HepG2 (cell line): Measurements from ENCODE around the gene SYNE1. TPM values are rescaled to one million over a fixed set of nuclear protein-coding genes. Genes with fewer than 3 reads are reported as not detected.

ENCODE experiments used
- CBX1 ChIP-seq: IDR thresholded peaks from one replicate; pipeline ENCODE4 v1.6.1; 2016; ENCODE audit warnings: antibody characterized with exemption, low read depth
- FOXA3 ChIP-seq: IDR thresholded peaks from 2 replicates; pipeline ENCODE4 v1.6.1; 2016; ENCODE audit warnings: missing genetic modification reagents, missing compliant biosample characterization
- HNF4A ChIP-seq: sonication (generic); formaldehyde crosslinking; IDR thresholded peaks from 2 replicates; pipeline ENCODE4 v1.4.0; 2020; ENCODE audit warnings: missing genetic modification reagents
- MATR3 ChIP-seq: sonication (generic); formaldehyde crosslinking; IDR thresholded peaks from 2 replicates; pipeline ENCODE4 v1.4.0; 2020; ENCODE audit warnings: missing genetic modification reagents
- MLX ChIP-seq: IDR thresholded peaks from 2 replicates; pipeline ENCODE4 v1.6.1; 2016
- NFIB ChIP-seq: sonication (generic); formaldehyde crosslinking; IDR thresholded peaks from 2 replicates; pipeline ENCODE4 v1.9.0; 2021; ENCODE audit warnings: missing genetic modification reagents, mild to moderate bottlenecking, borderline replicate concordance
- NKX3-1 ChIP-seq: sonication (generic); formaldehyde crosslinking; IDR thresholded peaks from 2 replicates; pipeline ENCODE4 v1.5.0; 2020; ENCODE audit warnings: missing genetic modification reagents
- PHB2 ChIP-seq: fragments of 450-650 bp; IDR thresholded peaks from 2 replicates; pipeline ENCODE4 v1.6.1; 2018; ENCODE audit not compliant: partially characterized antibody
- RELA ChIP-seq: sonication (generic); formaldehyde crosslinking; IDR thresholded peaks from 2 replicates; pipeline ENCODE4 v1.4.0; 2020; ENCODE audit warnings: missing genetic modification reagents
- SIN3A ChIP-seq: IDR thresholded peaks from 2 replicates; pipeline ENCODE4 v1.6.1; 2011; ENCODE audit warnings: low read depth, mild to moderate bottlenecking, control low read depth, low read length, borderline replicate concordance
- ZNF232 ChIP-seq: sonication (generic); formaldehyde crosslinking; IDR thresholded peaks from 2 replicates; pipeline ENCODE4 v1.4.0; 2020; ENCODE audit warnings: missing genetic modification reagents, borderline replicate concordance
- ZNF260 ChIP-seq: sonication (generic); formaldehyde crosslinking; IDR thresholded peaks from 2 replicates; pipeline ENCODE4 v1.4.0; 2020; ENCODE audit warnings: missing genetic modification reagents, low read depth, mild to moderate bottlenecking, borderline replicate concordance
- ZNF343 ChIP-seq: sonication (generic); formaldehyde crosslinking; IDR thresholded peaks from 2 replicates; pipeline ENCODE4 v1.4.0; 2020; ENCODE audit warnings: mild to moderate bottlenecking, missing genetic modification reagents
- ZNF468 ChIP-seq: sonication (generic); formaldehyde crosslinking; IDR thresholded peaks from 2 replicates; pipeline ENCODE4 v1.8.0; 2022; ENCODE audit warnings: mild to moderate bottlenecking, moderate library complexity, missing genetic modification reagents
- ZNF816 ChIP-seq: sonication (generic); formaldehyde crosslinking; IDR thresholded peaks from 2 replicates; pipeline ENCODE4 v1.8.0; 2022; ENCODE audit warnings: missing genetic modification reagents, mild to moderate bottlenecking, borderline replicate concordance
- polyA plus RNA-seq, 8 experiments: library from polyadenylated mRNA; depleted of rRNA in 3 of 8; stranded (reverse) in 7 of 8; unstranded in 1 of 8; fragments of >200 nt; fragmentation: Illumina TruSeq in 4 of 8; extraction: Trizol in 4 of 8; gene quantifications; 2 replicates each; pipeline versions ENCODE4 v1.2.1 to v1.2.3, GENCODE V29; 2011 to 2016; ENCODE audit warnings: low read depth in 4 of 8, missing spikeins in 1 of 8, mixed read lengths in 1 of 8; ENCODE audit not compliant: insufficient read depth in 1 of 8
- total RNA-seq, 5 experiments: library from RNA; depleted of rRNA; stranded (reverse); fragments of >200 nt; fragmentation: Illumina TruSeq; extraction: Trizol; gene quantifications; 2 replicates each; pipeline ENCODE4 v1.2.3, GENCODE V29; 2016; ENCODE audit warnings: low read depth in 1 of 5
- TF ChIP-seq, protein P1 (sequence below): sonication (generic); formaldehyde crosslinking; IDR thresholded peaks from 2 replicates; pipeline ENCODE4 v1.4.0; 2020; ENCODE audit warnings: low read depth, mild to moderate bottlenecking, missing genetic modification reagents
- TF ChIP-seq, protein P2 (sequence below): sonication (generic); formaldehyde crosslinking; conservative IDR thresholded peaks from 2 replicates; pipeline ENCODE4 v1.8.1; 2023; ENCODE audit warnings: missing genetic modification reagents
- TF ChIP-seq, protein P3 (sequence below): sonication (generic); formaldehyde crosslinking; IDR thresholded peaks from 2 replicates; pipeline ENCODE4 v1.4.0; 2020; ENCODE audit warnings: mild to moderate bottlenecking, missing genetic modification reagents
- TF ChIP-seq, protein P4 (sequence below): sonication (generic); formaldehyde crosslinking; IDR thresholded peaks from 2 replicates; pipeline ENCODE4 v1.9.0; 2021; ENCODE audit warnings: missing genetic modification reagents, mild to moderate bottlenecking, borderline replicate concordance
- TF ChIP-seq, protein P5 (sequence below): sonication (generic); formaldehyde crosslinking; IDR thresholded peaks from 2 replicates; pipeline ENCODE4 v1.4.0; 2020; ENCODE audit warnings: missing genetic modification reagents; ENCODE audit errors: not compliant biosample characterization

Gene SYNE1
- total and polyA plus RNA-seq, 2 of the 13 experiments (the other 11 are each of a cell fraction or from before 2014, with no cell fraction given): 5.5 to 15.9 TPM

GRCh38 chr6:152301765-152302568 lies 335.2 kb downstream of the SYNE1 start (continued):
- TF ChIP-seq, protein P1, sequence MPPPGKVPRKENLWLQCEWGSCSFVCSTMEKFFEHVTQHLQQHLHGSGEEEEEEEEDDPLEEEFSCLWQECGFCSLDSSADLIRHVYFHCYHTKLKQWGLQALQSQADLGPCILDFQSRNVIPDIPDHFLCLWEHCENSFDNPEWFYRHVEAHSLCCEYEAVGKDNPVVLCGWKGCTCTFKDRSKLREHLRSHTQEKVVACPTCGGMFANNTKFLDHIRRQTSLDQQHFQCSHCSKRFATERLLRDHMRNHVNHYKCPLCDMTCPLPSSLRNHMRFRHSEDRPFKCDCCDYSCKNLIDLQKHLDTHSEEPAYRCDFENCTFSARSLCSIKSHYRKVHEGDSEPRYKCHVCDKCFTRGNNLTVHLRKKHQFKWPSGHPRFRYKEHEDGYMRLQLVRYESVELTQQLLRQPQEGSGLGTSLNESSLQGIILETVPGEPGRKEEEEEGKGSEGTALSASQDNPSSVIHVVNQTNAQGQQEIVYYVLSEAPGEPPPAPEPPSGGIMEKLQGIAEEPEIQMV (CRISPR knock-in tag): peak; percentile 59; the same call in 1 of the 2 replicates
- TF ChIP-seq, protein P2, sequence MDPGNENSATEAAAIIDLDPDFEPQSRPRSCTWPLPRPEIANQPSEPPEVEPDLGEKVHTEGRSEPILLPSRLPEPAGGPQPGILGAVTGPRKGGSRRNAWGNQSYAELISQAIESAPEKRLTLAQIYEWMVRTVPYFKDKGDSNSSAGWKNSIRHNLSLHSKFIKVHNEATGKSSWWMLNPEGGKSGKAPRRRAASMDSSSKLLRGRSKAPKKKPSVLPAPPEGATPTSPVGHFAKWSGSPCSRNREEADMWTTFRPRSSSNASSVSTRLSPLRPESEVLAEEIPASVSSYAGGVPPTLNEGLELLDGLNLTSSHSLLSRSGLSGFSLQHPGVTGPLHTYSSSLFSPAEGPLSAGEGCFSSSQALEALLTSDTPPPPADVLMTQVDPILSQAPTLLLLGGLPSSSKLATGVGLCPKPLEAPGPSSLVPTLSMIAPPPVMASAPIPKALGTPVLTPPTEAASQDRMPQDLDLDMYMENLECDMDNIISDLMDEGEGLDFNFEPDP (CRISPR knock-in tag): 0 out of 2 replicates have a peak, but pooled peaks have one; percentile 94
- TF ChIP-seq ZNF232: 0 out of 2 replicates have a peak, but pooled peaks have one; percentile 78
- TF ChIP-seq ZNF260 (CRISPR knock-in tag): no peak
- peak; percentile 77 for TF ChIP-seq ZNF343 (CRISPR knock-in tag)
- TF ChIP-seq MATR3 (CRISPR knock-in tag): no peak
- TF ChIP-seq RELA (CRISPR knock-in tag): peak; percentile 72; the same call in 1 of the 2 replicates
- TF ChIP-seq, protein P3, sequence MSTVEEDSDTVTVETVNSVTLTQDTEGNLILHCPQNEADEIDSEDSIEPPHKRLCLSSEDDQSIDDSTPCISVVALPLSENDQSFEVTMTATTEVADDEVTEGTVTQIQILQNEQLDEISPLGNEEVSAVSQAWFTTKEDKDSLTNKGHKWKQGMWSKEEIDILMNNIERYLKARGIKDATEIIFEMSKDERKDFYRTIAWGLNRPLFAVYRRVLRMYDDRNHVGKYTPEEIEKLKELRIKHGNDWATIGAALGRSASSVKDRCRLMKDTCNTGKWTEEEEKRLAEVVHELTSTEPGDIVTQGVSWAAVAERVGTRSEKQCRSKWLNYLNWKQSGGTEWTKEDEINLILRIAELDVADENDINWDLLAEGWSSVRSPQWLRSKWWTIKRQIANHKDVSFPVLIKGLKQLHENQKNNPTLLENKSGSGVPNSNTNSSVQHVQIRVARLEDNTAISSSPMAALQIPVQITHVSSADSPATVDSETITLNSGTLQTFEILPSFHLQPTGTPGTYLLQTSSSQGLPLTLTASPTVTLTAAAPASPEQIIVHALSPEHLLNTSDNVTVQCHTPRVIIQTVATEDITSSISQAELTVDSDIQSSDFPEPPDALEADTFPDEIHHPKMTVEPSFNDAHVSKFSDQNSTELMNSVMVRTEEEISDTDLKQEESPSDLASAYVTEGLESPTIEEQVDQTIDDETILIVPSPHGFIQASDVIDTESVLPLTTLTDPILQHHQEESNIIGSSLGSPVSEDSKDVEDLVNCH (CRISPR knock-in tag): 0 out of 2 replicates have a peak, but pooled peaks have one; percentile 41
- no peak; the same call in 1 of the 2 replicates for TF ChIP-seq SIN3A
- no peak for TF ChIP-seq PHB2
- TF ChIP-seq, protein P4, sequence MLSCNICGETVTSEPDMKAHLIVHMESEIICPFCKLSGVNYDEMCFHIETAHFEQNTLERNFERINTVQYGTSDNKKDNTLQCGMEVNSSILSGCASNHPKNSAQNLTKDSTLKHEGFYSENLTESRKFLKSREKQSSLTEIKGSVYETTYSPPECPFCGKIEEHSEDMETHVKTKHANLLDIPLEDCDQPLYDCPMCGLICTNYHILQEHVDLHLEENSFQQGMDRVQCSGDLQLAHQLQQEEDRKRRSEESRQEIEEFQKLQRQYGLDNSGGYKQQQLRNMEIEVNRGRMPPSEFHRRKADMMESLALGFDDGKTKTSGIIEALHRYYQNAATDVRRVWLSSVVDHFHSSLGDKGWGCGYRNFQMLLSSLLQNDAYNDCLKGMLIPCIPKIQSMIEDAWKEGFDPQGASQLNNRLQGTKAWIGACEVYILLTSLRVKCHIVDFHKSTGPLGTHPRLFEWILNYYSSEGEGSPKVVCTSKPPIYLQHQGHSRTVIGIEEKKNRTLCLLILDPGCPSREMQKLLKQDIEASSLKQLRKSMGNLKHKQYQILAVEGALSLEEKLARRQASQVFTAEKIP (CRISPR knock-in tag): no peak
- TF ChIP-seq, protein P5, sequence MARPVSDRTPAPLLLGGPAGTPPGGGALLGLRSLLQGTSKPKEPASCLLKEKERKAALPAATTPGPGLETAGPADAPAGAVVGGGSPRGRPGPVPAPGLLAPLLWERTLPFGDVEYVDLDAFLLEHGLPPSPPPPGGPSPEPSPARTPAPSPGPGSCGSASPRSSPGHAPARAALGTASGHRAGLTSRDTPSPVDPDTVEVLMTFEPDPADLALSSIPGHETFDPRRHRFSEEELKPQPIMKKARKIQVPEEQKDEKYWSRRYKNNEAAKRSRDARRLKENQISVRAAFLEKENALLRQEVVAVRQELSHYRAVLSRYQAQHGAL: no peak
- peak; percentile 97 for TF ChIP-seq ZNF816 (CRISPR knock-in tag)
- TF ChIP-seq CBX1: peak; percentile 6
- 0 out of 2 replicates have a peak, but pooled peaks have one; percentile 20 for TF ChIP-seq MLX (CRISPR knock-in tag)
- no peak for TF ChIP-seq NKX3-1 (CRISPR knock-in tag)
- TF ChIP-seq ZNF468 (CRISPR knock-in tag): no peak
- TF ChIP-seq NFIB: no peak
- no peak for TF ChIP-seq FOXA3 (CRISPR knock-in tag)
- TF ChIP-seq HNF4A (CRISPR knock-in tag): no peak
